OCI-LY7 (cell line): ENCODE data around the gene PPP6C.

Source experiments
- CTCF ChIP-seq: fragments of 200-600 bp; sonication (generic); conservative IDR thresholded peaks from 2 replicates; pipeline ENCODE4 v1.5.1; 2014; ENCODE audit warnings: mild to moderate bottlenecking, antibody characterized with exemption, low read length, moderate library complexity, mixed read lengths
- EZH2phosphoT487 ChIP-seq: fragments of 200-600 bp; sonication (generic); IDR thresholded peaks from 2 replicates; pipeline ENCODE4 v1.6.1; 2018; ENCODE audit warnings: low read depth, borderline replicate concordance, mild to moderate bottlenecking, mixed run types, antibody characterized with exemption, low read length, moderate library complexity, mixed read lengths

- TF ChIP-seq CTCF = no peak
- no peak for TF ChIP-seq EZH2phosphoT487
Observed at GRCh38 chr9:125150349-125151245, 39.0 kb downstream of the PPP6C start.
